IMR-90 (cell line): ENCODE data around the gene AGBL3. TPM values are rescaled to one million over a fixed set of nuclear protein-coding genes. Genes with fewer than 3 reads are reported as not detected.
A peak's percentile ranks its signal among the peaks of the same experiment; 100 is the strongest.

Experiments used
- ATAC-seq: fragments of 200-7000 bp; cut with Tn5 transposase; 2 replicates; pipeline ENCODE4 v1.9.1; 2020; ENCODE audit warnings: low read depth, mild to moderate bottlenecking, moderate library complexity
- BruUV-seq: library from RNA; stranded (reverse); fragments of 400-500 nt; replicated peaks from 2 replicates; lab custom pipeline; 2021; lab: Mats Ljungman, UMichigan
- CTCF ChIA-PET: fragments of 300-600 bp; formaldehyde crosslinking; extraction: SDS; loops from one replicate; lab custom pipeline; 2021; ENCODE audit warnings: antibody characterized with exemption; lab: Yijun Ruan, JAX
- POLR2A ChIA-PET: fragments of 300-600 bp; sonication (Branson Sonifier 250); formaldehyde crosslinking; loops from one replicate; lab custom pipeline; 2022; ENCODE audit warnings: antibody characterized with exemption; ENCODE audit not compliant: unreplicated experiment; lab: Charles Lee
- DNase-seq: peaks from one replicate; pipeline ENCODE4 v3.0.0; 2013
- H2AFZ ChIP-seq: replicated peaks from 2 replicates; pipeline ENCODE3; 2013; ENCODE audit warnings: low read length, mild to moderate bottlenecking; ENCODE audit not compliant: poor library complexity
- H2AK5ac ChIP-seq: 2 replicates; pipeline ENCODE4 v1.6.1; 2013; ENCODE audit warnings: low read depth, low read length, inconsistent platforms
- H2AK9ac ChIP-seq: replicated peaks from 2 replicates; pipeline ENCODE3; 2013; ENCODE audit warnings: mild to moderate bottlenecking, low read depth, low read length, moderate library complexity; ENCODE audit not compliant: poor library complexity
- H2BK120ac ChIP-seq: 2 replicates; pipeline ENCODE4 v1.6.1; 2013; ENCODE audit warnings: low read depth, low read length, inconsistent platforms
- H2BK15ac ChIP-seq: 3 replicates; pipeline ENCODE4 v1.6.1; 2013; ENCODE audit warnings: low read depth, low read length, inconsistent platforms
- H2BK20ac ChIP-seq: 2 replicates; pipeline ENCODE4 v1.6.1; 2013; ENCODE audit warnings: low read depth, mild to moderate bottlenecking, inconsistent platforms, low read length, moderate library complexity
- H2BK5ac ChIP-seq: 2 replicates; pipeline ENCODE4 v1.6.1; 2013; ENCODE audit warnings: mild to moderate bottlenecking, low read depth, low read length, inconsistent platforms; ENCODE audit not compliant: poor library complexity, severe bottlenecking
- H3K14ac ChIP-seq: replicated peaks from 2 replicates; pipeline ENCODE4 v1.6.1; 2013; ENCODE audit warnings: low read depth, low read length, inconsistent platforms
- H3K18ac ChIP-seq: 2 replicates; pipeline ENCODE4 v1.6.1; 2013; ENCODE audit warnings: low read depth, low read length, control low read depth
- H3K23ac ChIP-seq: 2 replicates; pipeline ENCODE4 v1.6.1; 2013; ENCODE audit warnings: low read depth, low read length, inconsistent platforms
- H3K27ac ChIP-seq: 2 replicates; pipeline ENCODE4 v1.5.1; 2013; ENCODE audit warnings: mild to moderate bottlenecking, control low read depth, low read length; ENCODE audit not compliant: insufficient read depth
- H3K27me3 ChIP-seq: 2 replicates; pipeline ENCODE4 v1.6.1; 2013; ENCODE audit warnings: low read length; ENCODE audit not compliant: control insufficient read depth, insufficient read depth
- H3K36me3 ChIP-seq: 2 replicates; pipeline ENCODE4 v1.6.1; 2013; ENCODE audit warnings: low read length, mixed read lengths; ENCODE audit not compliant: control insufficient read depth, insufficient read depth
- H3K4ac ChIP-seq: 2 replicates; pipeline ENCODE4 v1.6.1; 2013; ENCODE audit warnings: low read depth, low read length, inconsistent platforms
- H3K4me1 ChIP-seq: 2 replicates; pipeline ENCODE4 v1.6.1; 2013; ENCODE audit warnings: low read length, mixed read lengths; ENCODE audit not compliant: control insufficient read depth, insufficient read depth
- H3K4me2 ChIP-seq: 2 replicates; pipeline ENCODE4 v1.6.1; 2013; ENCODE audit warnings: low read depth, mild to moderate bottlenecking, control low read depth, low read length, moderate library complexity
- H3K4me3 ChIP-seq: 2 replicates; pipeline ENCODE4 v1.5.1; 2013; ENCODE audit warnings: low read depth, mild to moderate bottlenecking, control low read depth, low read length, moderate library complexity; ENCODE audit not compliant: insufficient read depth
- H3K56ac ChIP-seq: 2 replicates; pipeline ENCODE4 v1.6.1; 2013; ENCODE audit warnings: low read length, inconsistent platforms; ENCODE audit not compliant: insufficient read depth; ENCODE audit errors: extremely low read depth
- H3K79me1 ChIP-seq, 2 experiments: 2 replicates each; pipeline ENCODE4 v1.6.1; 2013; ENCODE audit warnings: low read length in 2 of 2, inconsistent platforms in 1 of 2, low read depth in 1 of 2
- H3K9ac ChIP-seq: 2 replicates; pipeline ENCODE4 v1.6.1; 2013; ENCODE audit warnings: low read depth, low read length, control low read depth
- H3K9me1 ChIP-seq: 2 replicates; pipeline ENCODE4 v1.6.1; 2013; ENCODE audit warnings: low read length, inconsistent platforms; ENCODE audit not compliant: insufficient read depth
- H3K9me3 ChIP-seq: 2 replicates; pipeline ENCODE4 v1.6.1; 2013; ENCODE audit warnings: low read length; ENCODE audit not compliant: control insufficient read depth, insufficient read depth
- H4K20me1 ChIP-seq: 2 replicates; pipeline ENCODE4 v1.6.1; 2013; ENCODE audit warnings: low read length, inconsistent platforms; ENCODE audit not compliant: insufficient read depth
- H4K5ac ChIP-seq: 2 replicates; pipeline ENCODE4 v1.6.1; 2013; ENCODE audit warnings: mild to moderate bottlenecking, low read depth, low read length, control low read depth
- H4K8ac ChIP-seq, 2 experiments: 2 replicates each; pipeline ENCODE4 v1.6.1; 2013; ENCODE audit warnings: low read depth in 2 of 2, low read length in 2 of 2, control low read depth in 1 of 2, inconsistent platforms in 1 of 2
- H4K91ac ChIP-seq: 2 replicates; pipeline ENCODE4 v1.6.1; 2013; ENCODE audit warnings: low read depth, low read length, inconsistent platforms; ENCODE audit not compliant: insufficient read depth
- CEBPB ChIP-seq: IDR thresholded peaks from 2 replicates; pipeline ENCODE4 v1.6.1; 2012; ENCODE audit warnings: low read depth, low read length, improper control_type of control experiment
- CHD1 ChIP-seq: IDR thresholded peaks from 2 replicates; pipeline ENCODE4 v1.6.1; 2012; ENCODE audit warnings: low read depth, low read length, improper control_type of control experiment
- FOS ChIP-seq: fragments of 150-350 bp; IDR thresholded peaks from 2 replicates; pipeline ENCODE4 v1.6.1; 2016; ENCODE audit warnings: low read depth, low read length
- RCOR1 ChIP-seq: IDR thresholded peaks from 2 replicates; pipeline ENCODE4 v1.6.1; 2012; ENCODE audit warnings: mild to moderate bottlenecking, low read length, improper control_type of control experiment; ENCODE audit not compliant: insufficient replicate concordance
- WGBS, 2 experiments: methylation state at CpG; one replicate each; pipeline versions ENCODE4 v1.1.5 to v1.1.7; 2013; ENCODE audit warnings: missing lambda C conversion rate in 2 of 2; ENCODE audit not compliant: insufficient read length in 1 of 2; ENCODE audit errors: extremely low coverage in 2 of 2; 5-methylcytosine and 5-hydroxymethylcytosine counted together
- dilution Hi-C: fragments of 300-500 bp; cut with HindIII; formaldehyde crosslinking; loops from one replicate; pipeline ENCODE4 v1.14.3; 2018; ENCODE audit warnings: low sequenced_read_pairs; ENCODE audit not compliant: unreplicated experiment
- in situ Hi-C: fragments of 300-500 bp; cut with MboI; formaldehyde crosslinking; loops from 3 replicates; pipeline ENCODE4 v1.14.3; 2019; ENCODE audit warnings: low sequenced_read_pairs, inconsistent platforms, mixed read lengths
- intact Hi-C: fragments of 100-400 bp; cut with micrococcal nuclease; formaldehyde crosslinking; loops from 2 replicates; pipeline ENCODE4 v1.10.0; 2022
- polyA plus RNA-seq, 3 experiments: library from polyadenylated mRNA; depleted of rRNA; stranded (reverse); fragments of >200 nt; gene quantifications; 2 replicates each; pipeline ENCODE4 v1.2.3, GENCODE V29; 2012; ENCODE audit warnings: low replicate concordance in 1 of 3
- total RNA-seq: library from RNA; depleted of rRNA; stranded (reverse); fragments of >200 nt; gene quantifications from 2 replicates; pipeline ENCODE4 v1.2.3, GENCODE V29; 2012

Gene AGBL3
- total and polyA plus RNA-seq, 2 of the 4 experiments (the other 2 are of a cell fraction), result 0.18 to 0.65 TPM

DNA sequence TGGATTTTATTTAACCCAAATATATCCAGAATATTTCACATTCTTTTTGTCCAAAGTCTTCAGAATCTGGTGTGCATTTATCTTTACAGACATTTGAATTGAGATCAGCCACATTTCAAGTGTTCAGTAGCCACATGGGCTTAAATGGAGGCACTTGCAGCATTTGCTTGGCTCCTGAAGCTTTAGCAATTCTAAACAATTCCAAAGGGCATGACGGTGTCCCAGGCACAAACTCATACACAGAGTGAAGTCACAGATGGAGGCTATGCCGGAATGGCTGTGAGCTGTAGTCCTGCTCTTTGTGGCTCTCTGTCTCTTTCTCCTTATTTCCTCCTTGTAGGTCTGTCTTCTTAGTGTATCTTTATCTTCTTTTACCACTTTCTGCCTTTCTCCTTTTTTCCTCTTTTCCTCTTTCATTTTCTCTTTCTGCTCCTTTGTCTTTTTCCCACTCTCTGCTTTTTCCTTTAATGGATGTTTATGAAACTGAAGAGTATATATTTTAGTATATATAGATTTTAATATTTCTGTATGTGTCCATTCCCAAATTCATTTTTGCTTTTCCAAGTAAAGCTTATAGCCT, 7.7 kb downstream of the AGBL3 start:
- Histone ChIP-seq H3K4me1 (peaks cover 6% of the 10 kb centered on the region), H3K18ac (no peak overlapping the region), H3K4ac (no peak overlapping the region), H2BK5ac (no peak overlapping the region), H4K8ac (no peak overlapping the region), H3K36me3 (peaks cover 2% of the 10 kb centered on the region; the same call in 1 of the 2 replicates), H3K9me1 (peaks cover 8% of the 10 kb centered on the region; the same call in 1 of the 2 replicates), H4K91ac (no peak overlapping the region), H3K14ac (no peak overlapping the region), H3K79me1 (peaks cover 0 to 4% of the 10 kb centered on the region in 2 experiments; a peak in 1 of 4 replicates), H3K9ac (no peak overlapping the region), H3K56ac (no peak overlapping the region), H4K20me1 (no peaks in the 10 kb centered on the region), H3K27me3 (no peaks in the 10 kb centered on the region), H3K23ac (0 out of 2 replicates have a peak overlapping the region, but pooled peaks have one; percentile 15), H2AFZ (no peak overlapping the region), H3K27ac (no peak overlapping the region), H2AK9ac (no peak overlapping the region), H2BK20ac (no peak overlapping the region), H4K5ac (no peak overlapping the region), H2BK15ac (no peak overlapping the region), H3K4me2 (no peak overlapping the region), H3K9me3 (no peaks in the 10 kb centered on the region), H2AK5ac (no peak overlapping the region), H3K4me3 (no peak overlapping the region), H2BK120ac (no peak overlapping the region)
- ATAC-seq (no peak), DNase-seq (no peak)
- dilution Hi-C loops (no loop called here), in situ Hi-C loops (no loop called here), intact Hi-C loops (no loop called here)
- WGBS, 2 experiments, result 100% methylated on average over 1 of the region's 2 CpGs; no CpG with 5 or more reads in 1 of the 2 experiments
- ChIA-PET CTCF (no interaction called here), POLR2A (no interaction called here)
- TF ChIP-seq CHD1 (no peak), FOS (no peak), CEBPB (no peak), RCOR1 (no peak)
- BruUV-seq, result no TSS peak
